ENCODE data around the gene ANXA8L1.
"Not testable (repeated sequence)": the region's sequence is repeated elsewhere in the genome, so short reads cannot be mapped to it uniquely, and the experiment has no call there.

Gene ANXA8L1

GRCh38 chr10:46375406-46375805 lies at the start of gene ANXA8L1:
TSS of gene ANXA8L1 (plus strand) at chr10:46375776. CDS start at chr10:46375852, 76 bp downstream.
- not testable (repeated sequence) for H3K27me3 ChIP-seq (ENCODE audit: control insufficient read depth, insufficient read depth, low read length); H3K9me3 ChIP-seq (ENCODE audit: control insufficient read depth, insufficient read depth, low read depth, low read length); H3K36me3 ChIP-seq (ENCODE audit: control insufficient read depth, insufficient read depth, low read length); H3K4me1 ChIP-seq (ENCODE audit: control insufficient read depth, insufficient read depth, low read length); H3K4me3 ChIP-seq (ENCODE audit: low read depth, low read length); H3K9ac ChIP-seq (ENCODE audit: low read length); H3K27ac ChIP-seq (ENCODE audit: low read depth, low read length)

GRCh38 chr10:46326066-46326465 lies 49.5 kb upstream of the ANXA8L1 start:
- H3K9ac ChIP-seq (ENCODE audit: low read length) = no peak overlapping the region
- no peak overlapping the region for H3K27ac ChIP-seq (ENCODE audit: low read depth, low read length)
- no peaks in the 10 kb centered on the region; the same call in 1 of the 2 replicates for H3K27me3 ChIP-seq (ENCODE audit: control insufficient read depth, insufficient read depth, low read length)
- no peaks in the 10 kb centered on the region for H3K9me3 ChIP-seq (ENCODE audit: control insufficient read depth, insufficient read depth, low read depth, low read length)
- H3K36me3 ChIP-seq (ENCODE audit: control insufficient read depth, insufficient read depth, low read length) = no peaks in the 10 kb centered on the region
- no peak overlapping the region for H3K4me3 ChIP-seq (ENCODE audit: low read depth, low read length)
- H3K4me1 ChIP-seq (ENCODE audit: control insufficient read depth, insufficient read depth, low read length) = peaks cover 10% of the 10 kb centered on the region

- H3K27me3 ChIP-seq (ENCODE audit: control insufficient read depth, insufficient read depth, low read length) = no peaks in the 10 kb centered on the region; the same call in 1 of the 2 replicates
Observed at GRCh38 chr10:46326971-46327370, 48.6 kb upstream of the ANXA8L1 start.

GRCh38 chr10:46327685-46328084 lies 47.9 kb upstream of the ANXA8L1 start:
- no peak overlapping the region for H3K27ac ChIP-seq (ENCODE audit: low read depth, low read length)
- no peak overlapping the region for H3K4me3 ChIP-seq (ENCODE audit: low read depth, low read length)
- H3K4me1 ChIP-seq (ENCODE audit: control insufficient read depth, insufficient read depth, low read length) = peaks cover 10% of the 10 kb centered on the region
- H3K36me3 ChIP-seq (ENCODE audit: control insufficient read depth, insufficient read depth, low read length) = no peaks in the 10 kb centered on the region
- H3K9me3 ChIP-seq (ENCODE audit: control insufficient read depth, insufficient read depth, low read depth, low read length) = no peaks in the 10 kb centered on the region
- no peaks in the 10 kb centered on the region; the same call in 1 of the 2 replicates for H3K27me3 ChIP-seq (ENCODE audit: control insufficient read depth, insufficient read depth, low read length)
- H3K9ac ChIP-seq (ENCODE audit: low read length) = no peak overlapping the region

More at GRCh38 chr10:46326971-46327370, 48.6 kb upstream of the ANXA8L1 start:
- Histone ChIP-seq H3K9me3 (ENCODE audit: control insufficient read depth, insufficient read depth, low read depth, low read length) (no peaks in the 10 kb centered on the region), H3K4me3 (ENCODE audit: low read depth, low read length) (no peak overlapping the region), H3K4me1 (ENCODE audit: control insufficient read depth, insufficient read depth, low read length) (peaks cover 10% of the 10 kb centered on the region), H3K9ac (ENCODE audit: low read length) (no peak overlapping the region), H3K27ac (ENCODE audit: low read depth, low read length) (no peak overlapping the region), H3K36me3 (ENCODE audit: control insufficient read depth, insufficient read depth, low read length) (no peaks in the 10 kb centered on the region)

- no peak overlapping the region for H3K27ac ChIP-seq (ENCODE audit: low read depth, low read length)
- H3K9me3 ChIP-seq (ENCODE audit: control insufficient read depth, insufficient read depth, low read depth, low read length) = no peaks in the 10 kb centered on the region
- H3K9ac ChIP-seq (ENCODE audit: low read length) = no peak overlapping the region
- H3K36me3 ChIP-seq (ENCODE audit: control insufficient read depth, insufficient read depth, low read length) = no peaks in the 10 kb centered on the region
- H3K4me1 ChIP-seq (ENCODE audit: control insufficient read depth, insufficient read depth, low read length) = peaks cover 10% of the 10 kb centered on the region
- no peaks in the 10 kb centered on the region; the same call in 1 of the 2 replicates for H3K27me3 ChIP-seq (ENCODE audit: control insufficient read depth, insufficient read depth, low read length)
- H3K4me3 ChIP-seq (ENCODE audit: low read depth, low read length) = no peak overlapping the region
Observed at GRCh38 chr10:46328853-46329689, 46.5 kb upstream of the ANXA8L1 start.

GRCh38 chr10:46329690-46330016 lies 45.9 kb upstream of the ANXA8L1 start:
- Histone ChIP-seq H3K9ac (ENCODE audit: low read length) (no peak overlapping the region), H3K27me3 (ENCODE audit: control insufficient read depth, insufficient read depth, low read length) (no peaks in the 10 kb centered on the region; the same call in 1 of the 2 replicates), H3K4me1 (ENCODE audit: control insufficient read depth, insufficient read depth, low read length) (peaks cover 10% of the 10 kb centered on the region), H3K9me3 (ENCODE audit: control insufficient read depth, insufficient read depth, low read depth, low read length) (no peaks in the 10 kb centered on the region), H3K27ac (ENCODE audit: low read depth, low read length) (no peak overlapping the region), H3K4me3 (ENCODE audit: low read depth, low read length) (no peak overlapping the region), H3K36me3 (ENCODE audit: control insufficient read depth, insufficient read depth, low read length) (no peaks in the 10 kb centered on the region)

GRCh38 chr10:46330894-46331293 lies 44.7 kb upstream of the ANXA8L1 start:
- Histone ChIP-seq H3K9ac (ENCODE audit: low read length) (no peak overlapping the region), H3K27me3 (ENCODE audit: control insufficient read depth, insufficient read depth, low read length) (no peaks in the 10 kb centered on the region; the same call in 1 of the 2 replicates), H3K9me3 (ENCODE audit: control insufficient read depth, insufficient read depth, low read depth, low read length) (no peaks in the 10 kb centered on the region), H3K27ac (ENCODE audit: low read depth, low read length) (no peak overlapping the region), H3K4me3 (ENCODE audit: low read depth, low read length) (no peak overlapping the region), H3K36me3 (ENCODE audit: control insufficient read depth, insufficient read depth, low read length) (no peaks in the 10 kb centered on the region), H3K4me1 (ENCODE audit: control insufficient read depth, insufficient read depth, low read length) (peaks cover 10% of the 10 kb centered on the region)

- not testable (repeated sequence) for H3K27me3 ChIP-seq (ENCODE audit: control insufficient read depth, insufficient read depth, low read length); H3K9ac ChIP-seq (ENCODE audit: low read length); H3K36me3 ChIP-seq (ENCODE audit: control insufficient read depth, insufficient read depth, low read length); H3K27ac ChIP-seq (ENCODE audit: low read depth, low read length); H3K4me3 ChIP-seq (ENCODE audit: low read depth, low read length); H3K9me3 ChIP-seq (ENCODE audit: control insufficient read depth, insufficient read depth, low read depth, low read length); H3K4me1 ChIP-seq (ENCODE audit: control insufficient read depth, insufficient read depth, low read length)
Observed at GRCh38 chr10:46365484-46365883, 10.1 kb upstream of the ANXA8L1 start.

GRCh38 chr10:46367209-46367608 lies 8.4 kb upstream of the ANXA8L1 start:
- not testable (repeated sequence) for H3K4me1 ChIP-seq (ENCODE audit: control insufficient read depth, insufficient read depth, low read length); H3K27me3 ChIP-seq (ENCODE audit: control insufficient read depth, insufficient read depth, low read length); H3K9ac ChIP-seq (ENCODE audit: low read length); H3K9me3 ChIP-seq (ENCODE audit: control insufficient read depth, insufficient read depth, low read depth, low read length); H3K27ac ChIP-seq (ENCODE audit: low read depth, low read length); H3K4me3 ChIP-seq (ENCODE audit: low read depth, low read length); H3K36me3 ChIP-seq (ENCODE audit: control insufficient read depth, insufficient read depth, low read length)

- H3K4me3 ChIP-seq (ENCODE audit: low read depth, low read length); H3K4me1 ChIP-seq (ENCODE audit: control insufficient read depth, insufficient read depth, low read length); H3K36me3 ChIP-seq (ENCODE audit: control insufficient read depth, insufficient read depth, low read length); H3K9ac ChIP-seq (ENCODE audit: low read length); H3K9me3 ChIP-seq (ENCODE audit: control insufficient read depth, insufficient read depth, low read depth, low read length); H3K27ac ChIP-seq (ENCODE audit: low read depth, low read length); H3K27me3 ChIP-seq (ENCODE audit: control insufficient read depth, insufficient read depth, low read length): not testable (repeated sequence)
Observed at GRCh38 chr10:46367666-46368240, 7.8 kb upstream of the ANXA8L1 start.

GRCh38 chr10:46368956-46369355 lies 6.6 kb upstream of the ANXA8L1 start:
- H3K27me3 ChIP-seq (ENCODE audit: control insufficient read depth, insufficient read depth, low read length); H3K4me1 ChIP-seq (ENCODE audit: control insufficient read depth, insufficient read depth, low read length); H3K9me3 ChIP-seq (ENCODE audit: control insufficient read depth, insufficient read depth, low read depth, low read length); H3K36me3 ChIP-seq (ENCODE audit: control insufficient read depth, insufficient read depth, low read length); H3K27ac ChIP-seq (ENCODE audit: low read depth, low read length); H3K4me3 ChIP-seq (ENCODE audit: low read depth, low read length); H3K9ac ChIP-seq (ENCODE audit: low read length): not testable (repeated sequence)

Data from HUES6 (cell line).